GM13977 (cell line): ENCODE measurements around the gene WDR70.
"Not testable (repeated sequence)": the region's sequence is repeated elsewhere in the genome, so short reads cannot be mapped to it uniquely, and the experiment has no call there.

Source experiments
- DNase-seq: peaks from one replicate; pipeline ENCODE4 v3.0.0; 2012; ENCODE audit warnings: low spot score
- CTCF ChIP-seq: IDR thresholded peaks from 2 replicates; pipeline ENCODE4 v1.5.1; 2012; ENCODE audit warnings: mild to moderate bottlenecking, control low read depth; ENCODE audit not compliant: insufficient read depth; ENCODE audit errors: extremely low read depth, missing control alignments
- in situ Hi-C: fragments of 300-500 bp; cut with MboI; formaldehyde crosslinking; loops from one replicate; pipeline ENCODE4 v1.12.0; 2022; ENCODE audit warnings: low sequenced_read_pairs, low pct_unique_long_range_greater_than_20kb, mixed read lengths, inconsistent platforms; ENCODE audit not compliant: unreplicated experiment

The WDR70 gene

GRCh38 chr5:37469383-37469782 lies 90.3 kb downstream of the WDR70 start:
- DNase-seq, in situ Hi-C loops: not testable (repeated sequence)

GRCh38 chr5:37471666-37472197 lies 92.6 kb downstream of the WDR70 start:
- no peak for TF ChIP-seq CTCF
- DNase-seq, result no peak
- in situ Hi-C loops, result no loop called here

- in situ Hi-C loops, result no loop called here
- no peak for TF ChIP-seq CTCF
- DNase-seq, result no peak
These were observed 98.3 kb downstream of the WDR70 start for GRCh38 chr5:37477426-37477825.

GRCh38 chr5:37478121-37478894 lies 99.2 kb downstream of the WDR70 start:
- TF ChIP-seq CTCF, result no peak
- DNase-seq, result no peak
- in situ Hi-C loops, result no loop called here

GRCh38 chr5:37481395-37481794 lies 102.3 kb downstream of the WDR70 start:
- DNase-seq, in situ Hi-C loops: not testable (repeated sequence)

GRCh38 chr5:37490120-37490810 lies 111.1 kb downstream of the WDR70 start:
- no peak for DNase-seq
- TF ChIP-seq CTCF, result no peak
- in situ Hi-C loops, result no loop called here

GRCh38 chr5:37490931-37491330 lies 111.8 kb downstream of the WDR70 start:
- in situ Hi-C loops, result no loop called here
- no peak for DNase-seq
- TF ChIP-seq CTCF, result no peak
